ENCODE data around the gene SREBF1. TPM values are rescaled to one million over a fixed set of nuclear protein-coding genes. Genes with fewer than 3 reads are reported as not detected.

The SREBF1 gene
- total and polyA plus RNA-seq, 2 of the 8 experiments (the other 6 are each of a cell fraction or from before 2014, with no cell fraction given), result 28.6 to 70.8 TPM

- TF ChIP-seq CHD7 (IDR thresholded peaks at IDR 0.05; ENCODE audit: insufficient replicate concordance, low read length) (no peak), CBX5 (IDR thresholded peaks at IDR 0.05; ENCODE audit: low read depth, low read length) (no peak), POLR2AphosphoS5 (IDR thresholded peaks at IDR 0.05; ENCODE audit: low read depth, low read length) (0 out of 2 replicates have a peak, but pooled peaks have one; percentile 13), CREB1 (IDR thresholded peaks at IDR 0.05) (no peak), POLR2A (IDR thresholded peaks at IDR 0.05; ENCODE audit: control extremely low read depth in 1 of 2, low read depth in 2 of 2, low read length in 2 of 2) (no peak), HDAC6 (IDR thresholded peaks at IDR 0.05; ENCODE audit: low read depth, low read length) (no peak)
These were observed 23.6 kb downstream of the SREBF1 start (continued) for GRCh38 chr17:17813055-17813724.
